GM19455 (cell line): ENCODE data around the gene SEMA5A.

Experiments
- ATAC-seq: cut with Tn5 transposase; IDR thresholded peaks from one replicate; pipeline ENCODE4 v1.9.1; 2021; ENCODE audit not compliant: unreplicated experiment

Gene SEMA5A

DNA sequence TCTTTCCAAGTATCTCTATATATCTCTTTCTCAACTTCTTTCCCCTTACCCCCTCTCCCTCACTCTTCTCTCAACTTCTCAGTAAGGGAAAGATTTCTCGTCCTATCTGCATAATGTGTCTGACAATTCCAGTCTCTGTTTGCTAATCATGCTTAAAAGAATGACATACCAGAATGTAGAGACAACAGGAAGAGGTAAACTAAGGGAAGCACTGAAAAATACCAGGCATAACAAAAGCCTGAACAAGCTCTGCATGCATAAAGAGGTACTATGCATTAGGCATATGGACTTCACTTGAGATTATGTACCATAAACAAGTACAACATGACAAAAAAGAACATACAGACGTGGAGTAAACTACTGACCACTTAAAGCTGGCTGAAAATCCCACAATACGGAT lies 62.6 kb downstream of the SEMA5A start:
- ATAC-seq, result no peak

DNA sequence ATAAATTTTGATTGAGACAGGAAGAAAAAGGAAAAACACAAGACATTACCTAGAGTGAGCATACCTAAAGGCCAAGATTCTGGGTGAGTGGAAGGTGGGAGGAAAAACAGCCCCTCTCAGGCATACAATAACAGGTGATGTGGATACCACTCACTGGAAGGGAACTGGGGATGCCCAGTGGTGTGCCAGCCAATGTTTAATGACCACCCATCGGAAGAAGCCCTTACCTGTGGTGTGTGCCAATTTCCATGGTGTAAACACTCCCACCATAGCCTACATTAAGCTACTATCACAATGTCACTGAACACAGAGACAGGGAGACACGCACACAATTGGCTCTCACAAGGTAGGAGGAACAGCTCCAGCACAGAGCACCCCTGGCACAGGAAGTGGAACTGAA lies 63.5 kb downstream of the SEMA5A start:
- no peak for ATAC-seq

DNA sequence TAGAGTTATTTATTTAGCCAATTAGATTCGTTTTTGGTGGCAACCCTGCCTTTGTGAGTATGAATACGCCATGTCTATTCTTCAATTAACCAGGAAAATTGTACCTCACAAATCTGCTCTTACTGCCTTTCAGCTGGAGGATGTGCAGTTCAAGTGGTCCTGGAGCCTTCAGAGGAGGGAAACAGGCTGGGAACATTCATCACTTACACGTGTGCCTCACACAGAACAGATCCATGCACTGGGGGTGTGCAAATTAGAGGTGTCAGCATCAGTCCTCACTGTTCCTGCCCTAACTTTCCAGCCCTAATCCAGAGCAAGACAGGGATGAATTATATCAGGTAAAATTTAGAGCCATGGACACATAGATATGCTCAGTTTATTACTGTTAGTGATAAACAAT lies 65.4 kb downstream of the SEMA5A start:
- ATAC-seq, result no peak

DNA sequence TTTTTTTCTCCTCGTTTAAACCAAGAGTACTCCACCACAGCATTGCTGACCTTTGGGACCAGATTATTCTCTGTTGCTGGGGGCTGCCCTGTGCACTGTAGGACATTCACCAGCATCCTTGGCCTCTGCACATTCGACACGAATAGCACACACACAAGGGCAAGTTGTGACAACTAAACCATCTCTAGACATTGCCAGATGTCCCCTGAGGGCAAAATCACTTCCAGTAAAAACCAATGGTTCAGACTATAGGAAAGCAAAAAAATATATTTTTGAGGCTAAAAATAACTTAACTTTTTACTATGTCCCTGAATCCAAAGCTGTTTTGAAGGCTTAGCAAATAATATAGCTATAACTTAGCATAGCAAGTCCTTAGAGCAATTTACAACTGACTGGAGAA lies 65.9 kb downstream of the SEMA5A start:
- ATAC-seq, result no peak

DNA sequence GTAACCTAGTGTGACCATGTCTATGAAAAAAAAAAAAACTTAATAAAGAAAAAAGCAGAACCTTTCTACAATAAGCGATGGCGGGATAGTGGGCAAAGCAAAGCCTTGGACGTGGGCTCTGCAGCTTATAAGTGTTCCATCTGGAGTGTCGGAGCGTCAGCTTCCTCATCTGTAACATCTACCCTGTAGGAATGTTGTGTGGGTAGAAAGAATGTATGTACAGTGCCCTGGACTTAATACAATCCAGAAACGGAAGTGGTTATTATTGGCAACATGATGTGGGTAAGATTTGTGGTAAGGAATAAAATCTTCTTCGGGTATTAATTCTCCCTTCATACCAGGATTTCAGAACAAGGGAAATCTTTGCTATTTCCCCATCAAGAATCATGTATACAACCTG lies 66.5 kb downstream of the SEMA5A start:
- ATAC-seq, result no peak

DNA sequence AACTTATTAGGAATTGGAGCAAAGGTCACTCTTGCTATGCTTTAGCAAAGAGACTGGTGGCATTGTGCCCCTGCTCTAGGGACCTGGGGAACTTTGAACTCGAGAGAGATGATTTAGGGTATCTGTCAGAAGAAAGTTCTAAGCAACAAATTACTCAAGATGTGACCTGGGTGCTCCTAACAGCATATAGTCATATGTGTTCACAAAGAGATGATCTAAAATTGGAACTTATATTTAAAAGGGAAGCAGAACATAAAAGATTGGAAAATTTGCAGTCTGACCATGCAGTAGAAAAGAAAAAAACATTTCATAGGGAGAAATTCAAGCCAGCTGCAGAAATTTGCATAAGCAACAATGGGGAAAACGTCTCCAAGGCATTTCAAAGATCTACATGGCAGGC lies 68.3 kb downstream of the SEMA5A start:
- no peak for ATAC-seq

DNA sequence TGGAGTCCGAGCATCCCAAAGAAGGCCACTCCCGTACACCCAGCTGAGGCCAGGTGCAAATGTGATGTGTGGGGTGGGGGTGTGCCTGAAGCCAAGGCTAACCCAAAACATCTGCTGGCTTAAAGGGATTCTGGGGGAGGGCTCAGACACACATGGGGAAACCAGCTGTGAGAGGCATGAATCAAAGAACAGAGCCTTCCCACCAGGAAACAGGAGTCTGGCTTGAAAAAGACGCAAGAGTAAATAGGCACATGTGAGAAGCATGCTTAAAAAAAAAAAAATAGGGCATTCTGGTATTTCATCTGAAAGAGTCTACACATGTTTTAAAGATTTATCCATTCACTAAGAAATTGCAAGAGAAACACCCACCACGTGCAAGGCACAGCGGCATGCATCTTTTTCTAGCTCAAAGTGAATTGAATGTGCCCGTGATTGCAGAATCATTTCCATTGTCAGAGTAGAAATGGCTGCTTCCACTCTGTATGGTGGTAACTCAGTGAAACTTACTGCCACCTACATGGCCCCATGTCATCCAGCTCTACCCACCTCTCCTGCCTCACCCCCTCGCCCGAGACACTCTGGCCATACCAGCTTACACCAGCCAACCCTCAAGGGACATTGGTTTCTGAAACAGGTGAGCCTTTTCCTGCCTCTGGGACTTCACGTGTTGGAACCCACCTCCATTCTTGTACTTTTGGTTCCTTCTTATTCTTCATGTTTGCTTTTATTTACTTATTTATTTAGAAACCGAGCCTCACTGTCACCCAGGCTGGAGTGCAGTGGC lies 71.5 kb downstream of the SEMA5A start:
- ATAC-seq, result no peak

DNA sequence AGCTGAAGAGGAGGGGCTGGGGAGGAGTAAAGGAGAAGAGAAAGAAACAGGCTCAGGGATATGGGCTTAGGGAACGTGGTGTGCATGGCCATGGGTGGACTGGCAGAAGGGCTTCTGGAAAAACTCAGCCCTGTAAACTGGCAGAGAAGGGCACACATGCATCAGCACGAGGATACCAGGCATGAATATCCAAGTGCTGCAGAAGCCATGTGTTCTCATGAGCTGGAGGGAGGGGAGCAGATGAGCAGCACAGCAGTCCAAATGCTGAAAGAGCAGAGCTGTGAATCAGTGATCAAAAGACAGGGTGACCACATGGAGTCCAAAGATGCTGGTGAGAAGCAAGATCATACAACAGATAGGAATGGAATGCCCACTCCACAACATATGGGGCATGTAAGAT lies 72.3 kb downstream of the SEMA5A start:
- ATAC-seq, result no peak

DNA sequence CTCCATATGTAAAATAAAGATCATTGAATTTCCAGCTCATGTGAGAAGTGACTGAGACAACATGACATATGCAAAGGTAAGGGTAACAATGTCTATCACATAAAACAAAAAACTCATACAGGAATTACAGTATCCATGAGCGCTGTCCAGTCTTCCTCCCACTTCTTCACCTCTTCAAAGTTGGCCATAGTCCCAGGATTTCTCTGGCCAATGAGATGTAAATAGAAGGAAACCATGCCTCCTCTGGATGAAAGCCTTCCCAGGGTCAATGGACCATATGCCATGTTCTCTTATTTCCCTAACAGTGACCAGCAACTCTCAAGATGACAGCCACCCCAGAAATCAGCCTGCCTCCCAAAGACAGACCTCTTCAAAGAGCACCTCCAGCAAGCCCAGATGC lies 75.5 kb downstream of the SEMA5A start:
- no peak for ATAC-seq

DNA sequence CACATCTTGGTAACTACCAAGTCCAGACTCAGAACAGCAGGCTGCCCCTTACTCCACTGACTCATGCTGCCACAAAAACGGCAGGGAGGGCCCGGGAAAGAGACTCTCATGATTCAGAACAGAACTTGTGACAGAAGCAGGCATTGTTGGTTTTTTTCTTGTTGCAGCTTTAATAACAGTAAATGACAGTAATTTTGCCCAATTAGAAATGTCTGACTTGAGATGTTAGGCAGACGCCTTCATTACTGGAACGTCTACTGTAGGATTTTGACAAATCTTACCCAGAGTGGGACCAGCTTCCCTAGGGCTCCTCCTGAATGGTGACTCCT lies 77.9 kb downstream of the SEMA5A start:
- ATAC-seq, result no peak

DNA sequence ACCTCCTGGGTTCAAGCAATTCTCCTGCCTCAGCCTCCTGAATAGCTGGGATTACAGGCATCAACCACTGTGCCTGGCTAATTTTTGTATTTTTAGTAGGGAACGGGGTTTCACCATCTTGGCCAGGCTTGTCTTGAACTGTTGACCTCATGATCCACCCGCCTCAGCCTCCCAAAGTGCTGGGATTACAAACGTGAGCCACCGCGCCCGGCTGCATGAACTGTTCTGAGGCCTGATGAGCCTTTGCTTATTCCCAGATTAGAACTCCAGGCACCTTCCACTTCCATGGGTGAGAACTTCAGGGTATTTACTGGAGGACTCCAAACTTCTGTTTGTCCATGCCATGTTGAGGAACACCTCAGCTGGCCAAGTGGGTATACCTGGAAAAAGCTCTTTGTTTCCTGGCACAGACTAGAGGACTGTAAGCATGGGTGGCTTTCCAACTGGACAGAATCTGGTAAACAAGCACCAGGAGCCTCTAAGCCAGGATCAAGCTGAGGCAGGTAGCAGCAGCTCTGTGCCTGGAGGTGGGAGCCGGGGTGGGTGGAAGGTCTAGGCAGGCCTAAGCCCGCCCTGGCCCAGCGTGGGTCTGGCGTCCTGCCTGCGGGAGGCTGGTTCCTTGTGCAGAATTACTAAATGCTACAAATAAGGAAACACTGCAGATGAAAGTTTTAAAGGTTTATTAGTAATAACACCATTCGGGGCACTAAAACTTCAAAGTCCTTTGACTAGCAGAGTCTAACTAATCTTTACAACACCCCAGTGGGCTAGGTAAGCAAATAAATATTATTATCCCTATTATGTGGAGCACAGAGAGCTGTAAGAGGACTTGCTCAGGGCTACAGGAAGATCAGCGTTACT lies 78.4 kb downstream of the SEMA5A start:
- no peak for ATAC-seq

DNA sequence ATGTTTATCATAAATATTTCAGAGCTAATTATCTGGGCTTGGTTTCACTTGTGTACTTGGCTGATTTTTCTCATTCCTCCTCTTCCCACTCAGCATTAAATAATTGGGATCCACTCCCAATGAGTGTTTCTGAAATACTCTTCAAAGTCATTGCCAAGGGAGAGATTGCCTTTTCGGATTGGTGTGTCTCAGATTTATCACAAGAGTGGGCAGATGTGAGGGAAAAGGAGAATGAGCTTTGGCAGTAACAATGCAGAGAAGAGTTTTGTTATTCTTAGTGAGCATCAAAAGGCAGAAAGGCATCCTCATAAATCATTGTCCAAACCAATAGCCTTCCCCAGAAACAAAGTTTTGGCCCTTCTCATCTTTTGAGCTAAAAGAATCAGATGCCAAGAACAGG lies 79.2 kb downstream of the SEMA5A start:
- ATAC-seq, result no peak

DNA sequence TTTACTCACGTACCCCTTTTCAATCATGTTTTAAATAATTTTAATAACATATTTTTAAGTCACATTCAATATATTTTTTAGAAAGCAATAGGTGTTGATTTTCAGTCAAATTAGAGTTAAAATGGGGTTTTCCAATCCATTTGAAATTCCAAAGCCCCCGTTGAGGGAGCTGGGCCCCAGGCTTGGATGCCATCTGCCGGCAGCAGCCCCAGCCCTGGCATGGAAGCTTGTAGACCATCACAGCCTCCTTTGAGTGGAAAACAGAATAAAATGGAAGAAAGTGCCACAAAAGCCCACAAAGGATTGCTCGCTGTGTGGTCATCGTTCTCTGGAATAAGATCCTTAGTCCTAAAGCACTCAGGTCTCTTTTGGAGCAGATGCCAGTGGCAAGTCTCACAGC lies 81.4 kb downstream of the SEMA5A start:
- ATAC-seq, result no peak

DNA sequence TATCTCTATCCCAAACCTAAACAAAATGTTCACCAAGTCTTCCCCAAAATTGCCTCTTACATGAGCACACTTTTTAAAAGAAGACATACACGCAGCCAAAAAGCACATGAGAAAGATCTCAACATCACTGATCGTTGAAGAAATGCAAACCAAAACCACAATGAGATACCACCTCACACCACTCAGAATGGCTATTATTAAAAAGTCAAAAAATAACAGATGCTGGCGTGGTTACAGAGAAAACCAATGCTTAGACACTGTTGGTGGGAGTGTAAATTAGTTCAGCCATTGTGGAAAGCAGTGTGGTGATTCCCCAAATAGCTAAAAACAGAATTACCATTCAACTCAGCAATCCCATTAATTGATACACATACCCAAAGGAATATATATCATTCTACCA lies 83.8 kb downstream of the SEMA5A start:
- ATAC-seq, result no peak

DNA sequence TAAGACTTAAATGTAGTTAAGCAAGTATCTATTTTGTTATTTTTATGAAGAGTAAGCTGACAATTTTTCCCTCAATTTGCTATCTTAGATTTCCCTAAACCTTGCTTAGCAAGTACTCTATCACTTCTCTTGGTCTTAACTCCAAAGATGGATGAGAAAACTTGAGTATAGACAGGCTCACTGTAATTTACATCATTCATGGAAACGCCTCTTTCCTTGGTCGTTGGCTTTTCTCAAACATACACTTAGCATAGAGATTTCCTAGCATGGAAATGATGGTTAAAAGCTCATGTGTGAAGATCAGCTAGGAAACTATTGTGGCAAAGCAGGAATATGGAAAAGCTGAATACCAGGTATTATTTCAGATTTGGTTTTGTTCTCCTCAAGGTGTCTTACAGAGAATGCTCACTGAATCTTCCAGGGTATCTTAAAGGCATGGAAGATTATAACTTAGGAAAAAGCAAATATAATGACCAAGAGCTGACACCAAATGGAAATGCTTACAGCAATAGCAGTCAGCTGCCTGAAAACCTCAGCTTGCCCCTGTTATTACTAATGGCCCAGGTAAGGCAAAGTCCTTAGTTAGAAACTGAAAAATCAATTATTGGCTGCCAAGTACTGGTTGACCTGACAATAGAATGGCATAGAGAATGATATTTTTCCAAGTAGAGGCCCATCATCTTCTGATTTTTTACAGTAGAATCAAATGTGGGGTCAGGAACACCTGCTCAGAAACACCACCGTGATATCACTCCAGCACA lies 84.8 kb downstream of the SEMA5A start:
- ATAC-seq, result no peak

DNA sequence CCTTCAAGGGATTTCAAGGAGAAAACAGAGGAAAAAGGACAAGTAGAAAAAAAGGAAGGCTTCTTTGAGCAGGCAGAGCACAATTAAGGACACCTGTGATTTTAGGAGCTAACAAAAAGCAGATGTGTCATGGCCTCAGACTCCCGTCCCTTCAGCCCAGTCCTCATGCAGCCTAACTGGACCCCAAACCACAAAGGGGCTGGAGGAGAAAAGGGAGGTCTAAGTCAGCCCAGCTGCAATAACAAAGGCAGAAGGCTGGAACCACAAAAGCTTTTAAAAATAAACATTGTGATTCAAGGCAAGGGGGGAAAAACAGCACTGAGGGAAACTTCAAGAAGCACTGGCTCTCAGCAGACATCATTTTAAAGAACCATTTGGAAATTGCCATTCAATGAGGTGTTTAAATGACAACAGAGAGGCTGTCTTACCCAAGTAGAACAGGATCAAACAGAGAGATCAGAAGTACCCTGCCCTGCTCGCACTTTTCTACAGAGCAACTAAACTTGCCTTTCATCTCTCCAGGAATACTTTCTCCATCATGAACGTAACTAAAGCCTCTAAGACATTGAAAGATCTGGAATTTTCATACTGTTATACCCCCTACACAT lies 89.3 kb downstream of the SEMA5A start:
- no peak for ATAC-seq

DNA sequence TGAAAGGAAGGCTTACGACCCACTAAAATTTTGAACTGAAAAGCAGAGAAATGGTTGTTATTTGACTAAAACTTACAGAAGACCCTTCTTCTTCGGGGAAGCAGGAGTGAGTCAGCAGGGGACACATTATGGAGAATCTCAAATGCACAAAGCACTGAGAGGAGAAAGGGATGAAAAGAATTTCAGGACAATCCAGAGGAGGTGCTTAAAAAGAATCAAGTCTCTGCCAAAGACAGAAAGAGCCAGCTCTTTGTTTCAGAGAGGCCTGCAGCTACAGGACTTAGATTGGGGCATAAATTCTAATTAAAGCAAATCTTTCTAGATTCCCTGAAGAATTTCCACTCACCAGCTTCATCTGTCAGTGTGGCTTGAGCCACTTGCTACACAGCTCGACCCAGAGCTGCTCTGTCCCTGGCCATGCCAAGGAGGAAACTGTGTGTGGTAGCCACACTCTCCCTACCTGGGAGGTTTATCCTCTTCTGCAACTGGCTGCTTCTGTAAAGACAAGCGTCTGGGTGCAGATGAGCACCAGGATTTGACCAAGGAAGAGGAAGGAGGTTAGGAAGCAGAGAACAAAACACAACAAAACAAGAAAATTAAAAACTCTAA lies 89.9 kb downstream of the SEMA5A start:
- ATAC-seq, result no peak

DNA sequence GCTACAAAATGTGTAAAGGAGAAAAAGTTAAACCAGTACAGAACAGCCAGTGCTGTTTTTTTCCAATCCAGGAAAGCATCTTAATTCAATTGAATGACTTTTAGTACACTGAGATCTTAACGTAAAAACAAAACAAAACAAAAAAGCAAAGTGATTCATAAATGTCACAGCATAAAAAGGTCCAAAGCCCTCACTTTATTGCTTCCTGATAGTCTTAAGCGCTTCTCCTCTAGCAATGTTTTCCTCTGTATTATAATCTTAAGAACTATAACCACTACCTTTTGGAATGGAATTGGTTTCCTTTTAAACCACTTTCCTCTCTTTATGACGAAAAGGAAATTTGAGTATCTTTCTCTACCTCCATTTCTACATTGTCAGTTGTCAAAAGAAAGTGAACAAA lies 91.4 kb downstream of the SEMA5A start:
- no peak for ATAC-seq

DNA sequence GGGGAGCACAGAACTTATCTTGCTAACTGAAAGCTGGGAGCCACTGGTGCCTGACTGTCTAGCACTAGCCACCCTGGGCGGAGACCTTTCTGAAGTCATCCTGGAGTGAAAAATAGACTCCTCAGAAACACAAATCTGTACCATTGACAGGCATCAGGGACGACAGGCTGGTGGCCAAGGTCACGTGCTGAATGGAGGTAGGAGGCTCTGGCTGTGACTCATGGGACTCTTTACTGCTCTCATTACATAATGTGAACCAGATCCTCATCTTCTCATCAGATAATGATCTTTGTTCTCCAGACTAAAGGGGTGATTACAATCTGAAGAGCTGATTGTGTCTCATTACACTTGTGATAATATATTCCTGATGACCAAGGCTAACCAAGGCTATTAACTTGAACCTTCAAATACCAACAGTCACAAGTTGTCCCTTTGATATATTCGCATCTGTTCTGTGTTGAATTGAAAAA lies 91.8 kb downstream of the SEMA5A start:
- no peak for ATAC-seq

DNA sequence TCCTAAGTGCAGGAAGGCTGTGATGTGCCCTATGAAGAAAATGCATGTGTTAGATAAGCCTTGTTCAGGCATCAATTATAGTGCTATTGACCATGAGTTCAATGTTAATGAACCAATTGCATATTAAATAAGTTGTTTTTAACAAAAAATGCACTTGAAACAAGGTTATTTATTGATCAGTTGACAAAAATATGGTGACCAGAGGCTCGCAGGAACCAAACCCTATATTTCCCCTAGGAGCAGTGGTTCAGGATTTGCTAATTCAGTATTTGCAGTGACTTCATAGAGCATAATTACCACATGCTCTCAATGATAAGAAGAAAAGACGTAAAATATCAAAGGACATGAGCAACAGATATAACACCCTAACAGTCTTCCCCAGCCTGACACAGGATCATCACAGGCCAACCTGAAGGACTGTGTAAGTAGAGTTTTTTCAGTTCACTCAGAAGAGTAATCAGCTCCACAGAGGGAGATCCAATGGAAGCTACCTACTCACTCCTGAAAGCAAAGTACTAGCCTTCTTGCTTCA lies 92.3 kb downstream of the SEMA5A start:
- no peak for ATAC-seq

DNA sequence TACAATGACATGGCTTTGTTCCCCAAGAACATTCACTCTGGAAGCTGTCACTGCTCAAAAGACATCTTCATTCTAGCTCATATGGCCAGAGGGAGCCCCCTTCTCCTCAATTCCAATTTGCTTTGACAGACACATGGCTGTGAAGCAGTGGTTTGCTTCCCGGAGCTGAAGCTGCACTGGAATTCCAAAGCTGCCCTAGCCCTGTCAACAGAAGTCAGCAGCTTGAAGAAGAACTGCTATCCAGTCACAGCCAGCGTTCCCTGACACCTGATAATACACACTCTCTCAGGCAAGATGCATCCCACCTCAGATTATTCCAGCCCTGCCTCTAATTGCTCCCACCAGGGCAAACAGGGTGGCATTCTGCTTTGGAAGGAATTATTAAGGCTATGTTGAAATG lies 93.7 kb downstream of the SEMA5A start:
- ATAC-seq, result no peak
